VCaP (cell line): ENCODE measurements around the gene PLA2G4D.

Source experiments
- H3K27ac ChIP-seq: fragments of 450-650 bp; 2 replicates; pipeline ENCODE4 v1.5.1; 2017
- TF ChIP-seq, protein P1 (sequence below): fragments of 450-650 bp; conservative IDR thresholded peaks from 2 replicates; pipeline ENCODE4 v1.5.1; 2017; ENCODE audit warnings: mild to moderate bottlenecking, moderate library complexity

The PLA2G4D gene

DNA sequence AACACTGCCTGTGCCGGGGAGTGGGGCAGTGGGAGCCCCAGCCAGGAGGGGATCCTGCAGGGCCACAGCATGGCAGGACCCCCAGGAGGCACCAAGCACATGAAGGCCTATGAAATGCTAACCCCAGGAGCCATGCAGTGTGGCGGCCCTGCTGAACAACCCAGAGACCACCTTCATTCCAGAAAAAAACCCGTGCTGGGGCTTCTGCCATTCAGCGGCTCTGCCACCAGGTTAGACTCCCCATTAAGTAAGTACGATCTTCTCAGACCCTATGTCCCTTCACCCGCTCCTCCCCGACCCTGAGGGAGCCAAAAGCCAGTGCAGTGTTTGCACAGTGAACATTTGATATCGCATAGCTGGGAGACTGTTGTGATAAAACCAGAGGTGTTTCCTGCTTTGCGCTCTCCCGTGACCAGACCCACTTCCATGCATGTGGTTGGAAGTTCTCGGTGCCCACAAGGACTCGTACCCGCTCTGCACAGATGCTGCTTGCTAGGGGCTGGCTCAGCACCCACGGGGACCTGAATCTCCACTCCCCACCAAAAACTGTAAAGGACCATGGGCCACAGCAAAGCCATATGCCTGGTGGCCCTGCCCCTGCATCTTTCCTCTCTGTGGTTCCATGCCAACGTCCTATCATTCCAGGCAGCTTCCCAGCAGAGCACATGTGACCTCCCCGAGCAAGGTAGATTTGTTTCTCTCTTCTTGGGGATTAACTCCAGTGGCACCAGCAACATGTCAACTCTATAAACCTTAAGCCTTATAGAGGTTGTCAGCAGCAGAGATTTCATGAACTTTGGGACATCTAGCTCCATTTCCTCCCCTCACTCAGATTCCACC is 5.3 kb downstream of the PLA2G4D start:
- TF ChIP-seq, protein P1, sequence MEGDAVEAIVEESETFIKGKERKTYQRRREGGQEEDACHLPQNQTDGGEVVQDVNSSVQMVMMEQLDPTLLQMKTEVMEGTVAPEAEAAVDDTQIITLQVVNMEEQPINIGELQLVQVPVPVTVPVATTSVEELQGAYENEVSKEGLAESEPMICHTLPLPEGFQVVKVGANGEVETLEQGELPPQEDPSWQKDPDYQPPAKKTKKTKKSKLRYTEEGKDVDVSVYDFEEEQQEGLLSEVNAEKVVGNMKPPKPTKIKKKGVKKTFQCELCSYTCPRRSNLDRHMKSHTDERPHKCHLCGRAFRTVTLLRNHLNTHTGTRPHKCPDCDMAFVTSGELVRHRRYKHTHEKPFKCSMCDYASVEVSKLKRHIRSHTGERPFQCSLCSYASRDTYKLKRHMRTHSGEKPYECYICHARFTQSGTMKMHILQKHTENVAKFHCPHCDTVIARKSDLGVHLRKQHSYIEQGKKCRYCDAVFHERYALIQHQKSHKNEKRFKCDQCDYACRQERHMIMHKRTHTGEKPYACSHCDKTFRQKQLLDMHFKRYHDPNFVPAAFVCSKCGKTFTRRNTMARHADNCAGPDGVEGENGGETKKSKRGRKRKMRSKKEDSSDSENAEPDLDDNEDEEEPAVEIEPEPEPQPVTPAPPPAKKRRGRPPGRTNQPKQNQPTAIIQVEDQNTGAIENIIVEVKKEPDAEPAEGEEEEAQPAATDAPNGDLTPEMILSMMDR, result no peak
- peak overlapping the region; percentile 32 for H3K27ac ChIP-seq

DNA sequence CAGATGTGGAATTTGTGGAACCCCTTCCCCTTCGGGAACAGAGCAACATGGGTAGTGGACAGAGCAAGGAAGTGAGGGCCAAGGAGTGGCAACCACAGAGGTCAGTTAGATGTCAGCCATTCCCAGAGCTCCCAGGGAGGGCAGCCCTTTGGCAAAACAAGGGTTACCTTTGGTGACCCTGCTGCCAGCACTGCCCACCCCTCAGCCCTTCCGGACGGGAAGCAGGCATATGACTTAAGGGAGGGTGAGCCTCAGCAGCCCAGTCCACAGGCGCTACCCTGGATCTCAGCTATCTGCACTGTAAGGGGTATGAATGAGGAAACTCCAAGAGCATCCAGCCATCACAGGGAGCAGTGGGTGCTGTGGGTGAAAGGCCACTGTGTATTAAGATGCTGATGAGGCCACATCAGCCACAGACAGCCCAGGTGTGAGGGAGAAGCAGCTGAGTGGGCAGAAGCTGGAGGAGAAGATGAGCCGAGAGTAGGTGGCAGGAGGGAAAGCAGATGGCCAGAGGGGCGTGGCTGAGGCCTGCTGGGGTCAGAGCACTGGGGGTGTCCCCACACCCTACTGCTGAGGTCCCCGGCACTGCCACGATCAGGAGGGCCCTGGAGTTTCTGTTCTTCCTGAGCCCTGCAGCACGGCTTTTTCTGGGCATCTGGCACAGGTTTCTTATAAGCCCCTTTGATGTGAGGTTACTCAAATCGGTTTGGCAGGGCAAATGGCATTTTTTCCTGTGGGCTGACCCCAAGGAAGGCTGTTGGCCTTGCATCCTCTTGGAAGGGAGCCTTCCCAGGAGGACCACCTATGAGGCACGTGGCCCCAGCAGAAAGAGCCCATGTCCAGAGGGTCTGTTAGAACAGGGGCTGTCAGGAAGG is 6.2 kb downstream of the PLA2G4D start:
- peak overlapping the region; percentile 32; the same call in 1 of the 2 replicates for H3K27ac ChIP-seq
- TF ChIP-seq, protein P1, result no peak

DNA sequence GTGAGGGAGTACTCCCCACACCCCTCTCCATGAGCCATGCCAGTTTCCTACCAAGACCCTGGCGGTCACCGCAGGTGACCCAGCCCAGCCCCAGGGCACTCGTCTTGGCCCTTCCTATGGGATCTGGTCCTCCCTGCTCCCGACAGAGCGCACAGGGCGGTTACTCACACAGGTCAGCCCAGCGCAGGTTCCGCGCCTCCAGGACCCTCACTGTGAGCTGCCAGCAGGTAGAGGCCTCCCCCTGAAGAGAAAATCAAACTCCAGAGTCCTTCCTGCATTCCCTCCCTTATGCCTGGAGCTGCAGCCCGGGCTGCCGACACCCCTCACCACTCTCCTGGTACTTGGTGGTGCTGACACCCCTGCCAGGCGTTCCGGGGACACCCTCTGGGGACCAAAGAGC is 6.9 kb downstream of the PLA2G4D start:
- TF ChIP-seq, protein P1, result no peak
- no peak overlapping the region for H3K27ac ChIP-seq

DNA sequence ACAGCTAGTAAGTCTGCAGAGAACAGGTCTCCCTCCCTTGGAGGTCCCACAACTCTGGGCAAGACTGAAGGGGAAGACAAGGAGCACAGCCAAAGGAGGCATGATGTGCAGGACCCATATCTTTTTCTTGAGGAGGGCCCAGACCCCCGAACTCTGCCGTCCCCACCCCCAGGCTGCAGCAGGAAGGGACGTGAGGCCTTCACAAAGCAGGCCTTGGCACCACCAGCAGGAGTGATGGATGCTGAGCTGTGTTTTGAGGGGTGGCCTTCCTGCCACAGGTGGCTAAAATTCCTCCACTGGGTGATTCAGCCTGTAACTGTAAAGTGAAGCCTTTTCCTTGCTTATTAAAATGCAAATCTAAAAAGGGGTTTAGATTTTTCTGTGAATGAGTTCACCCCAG is 8.6 kb downstream of the PLA2G4D start:
- no peak overlapping the region for H3K27ac ChIP-seq
- TF ChIP-seq, protein P1, result no peak

DNA sequence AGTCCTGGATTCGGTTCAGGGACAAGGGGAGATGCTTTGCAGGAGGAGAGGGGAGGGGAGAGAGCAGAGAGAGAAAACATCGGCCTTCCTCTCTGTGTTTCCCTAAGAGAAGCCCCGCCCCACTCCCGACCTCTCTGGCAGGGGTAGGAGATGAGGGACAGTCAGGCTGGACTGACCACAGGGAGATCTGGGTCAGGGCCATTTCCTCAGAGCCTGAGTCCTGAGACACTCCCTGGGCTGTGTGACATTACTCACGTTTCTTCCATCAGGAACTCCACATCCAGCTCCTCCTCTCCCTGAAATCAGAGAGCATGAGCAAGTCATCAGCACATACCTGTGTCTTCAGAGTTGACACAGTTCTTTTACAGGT is 9.1 kb downstream of the PLA2G4D start:
- H3K27ac ChIP-seq, result no peak overlapping the region
- TF ChIP-seq, protein P1, result no peak

DNA sequence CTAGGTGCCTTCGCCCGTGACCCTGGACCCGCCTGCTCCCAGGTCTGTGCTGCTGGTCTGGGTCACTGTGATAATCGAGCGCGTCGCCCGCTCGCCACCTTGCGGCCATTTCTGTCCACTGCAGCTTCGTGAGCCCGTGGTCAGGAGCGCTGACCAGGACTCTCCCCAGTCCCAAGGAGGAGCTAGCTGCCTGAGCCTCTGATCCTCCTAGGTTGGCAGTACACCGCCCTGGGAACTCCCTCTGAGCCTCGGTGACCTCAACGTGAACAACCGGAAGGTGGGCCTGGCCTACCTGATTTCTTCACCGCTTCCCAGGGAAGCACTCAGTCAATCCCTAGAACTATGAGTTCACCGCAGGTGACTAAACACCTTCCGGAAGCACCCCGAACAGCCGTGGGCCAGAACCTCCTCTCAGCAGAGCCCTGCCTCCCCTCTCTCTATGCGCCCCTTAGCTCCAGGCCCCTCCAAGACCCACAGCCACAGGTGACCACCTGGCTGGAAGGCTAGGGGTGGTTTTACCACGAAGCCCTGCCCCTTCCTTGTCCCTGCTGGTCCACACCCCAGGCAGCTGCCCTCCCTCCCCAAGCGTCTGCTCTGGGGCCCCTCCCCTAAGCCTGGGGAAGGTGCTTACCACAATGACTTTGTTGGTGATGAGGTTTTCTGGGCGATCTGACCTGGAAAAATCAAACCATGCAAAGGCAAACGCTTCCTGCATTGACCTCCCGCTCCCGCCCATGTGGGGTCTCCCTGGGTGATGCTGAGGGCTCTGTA is 9.7 kb downstream of the PLA2G4D start:
- TF ChIP-seq, protein P1, result peak; percentile 95
- H3K27ac ChIP-seq, result no peak overlapping the region

DNA sequence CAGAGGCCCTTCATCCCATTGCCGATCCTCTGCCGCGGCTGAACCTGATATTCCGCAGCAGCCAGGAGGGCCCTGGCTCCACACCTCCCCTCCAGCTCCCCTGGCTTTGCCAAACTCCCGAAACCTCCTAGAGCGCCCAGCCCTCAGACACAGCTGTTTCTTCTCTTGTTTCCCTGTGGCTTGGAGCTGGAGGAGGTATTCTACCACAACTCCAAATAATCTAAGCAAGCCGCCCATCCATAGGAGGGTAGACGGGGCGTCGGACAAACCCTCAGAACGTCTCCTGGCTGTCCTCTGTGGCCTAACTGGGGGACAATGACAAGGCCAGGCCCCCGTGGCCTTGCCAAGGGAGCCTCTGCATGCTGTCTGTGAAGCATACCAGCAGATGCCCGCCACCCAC is 10.4 kb downstream of the PLA2G4D start:
- no peak overlapping the region for H3K27ac ChIP-seq
- TF ChIP-seq, protein P1, result no peak
